ENCODE measurements around the gene HPD.
"Not testable (repeated sequence)": the region's sequence is repeated elsewhere in the genome, so short reads cannot be mapped to it uniquely, and the experiment has no call there.

HPD gene

GRCh38 chr12:121861636-121862254 lies 3.1 kb upstream of the HPD start:
- no peak for DNase-seq

- not testable (repeated sequence) for DNase-seq
These were observed 2.0 kb upstream of the HPD start for GRCh38 chr12:121860699-121861098.

- DNase-seq, result peak; percentile 12
These were observed 1.6 kb upstream of the HPD start for GRCh38 chr12:121860257-121860656.

GRCh38 chr12:121858318-121858661 lies 369 bp downstream of the HPD start:
- DNase-seq, result no peak

- DNase-seq, result no peak
These were observed 1.1 kb downstream of the HPD start for GRCh38 chr12:121857322-121858246.

GRCh38 chr12:121852392-121852791 lies 6.3 kb downstream of the HPD start:
- not testable (repeated sequence) for DNase-seq

- no peak for DNase-seq
These were observed 9.0 kb downstream of the HPD start for GRCh38 chr12:121849665-121850064.

- no peak for DNase-seq
These were observed 9.4 kb downstream of the HPD start for GRCh38 chr12:121849211-121849610.

- no peak for DNase-seq
These were observed 13.0 kb downstream of the HPD start for GRCh38 chr12:121845701-121846100.

- DNase-seq, result no peak
These were observed 15.2 kb downstream of the HPD start for GRCh38 chr12:121843236-121843982.

GRCh38 chr12:121839993-121840761 lies 18.5 kb downstream of the HPD start:
- DNase-seq, result no peak

- DNase-seq, result peak; percentile 97
These were observed 19.3 kb downstream of the HPD start for GRCh38 chr12:121839106-121839992.

- no peak for DNase-seq
These were observed 20.5 kb downstream of the HPD start for GRCh38 chr12:121838126-121838525.

- no peak for DNase-seq
These were observed 21.0 kb downstream of the HPD start for GRCh38 chr12:121837680-121838079.

- no peak for DNase-seq
These were observed 27.0 kb downstream of the HPD start for GRCh38 chr12:121831571-121832245.

- DNase-seq, result no peak
These were observed 27.9 kb downstream of the HPD start for GRCh38 chr12:121830588-121831265.

- no peak for DNase-seq
These were observed 28.5 kb downstream of the HPD start for GRCh38 chr12:121830134-121830533.

GRCh38 chr12:121829250-121829918 lies 29.3 kb downstream of the HPD start:
- DNase-seq, result no peak

GRCh38 chr12:121828826-121829225 lies 29.8 kb downstream of the HPD start:
- DNase-seq, result no peak

- no peak for DNase-seq
These were observed 30.4 kb downstream of the HPD start for GRCh38 chr12:121828306-121828705.
